Fibroblast of skin of right quadriceps (primary cell): ENCODE measurements around the gene SYF2.

Experiments
- DNase-seq: peaks from one replicate; pipeline ENCODE4 v3.0.0-alpha.2; 2013

SYF2 gene

GRCh38 chr1:25182629-25183028 is 49.7 kb downstream of the SYF2 start:
- DNase-seq = peak; percentile 93

- no peak for DNase-seq
These were observed 51.3 kb downstream of the SYF2 start for GRCh38 chr1:25180996-25181395.

- no peak for DNase-seq
These were observed 53.3 kb downstream of the SYF2 start for GRCh38 chr1:25178917-25179561.

GRCh38 chr1:25174730-25175612 is 57.3 kb downstream of the SYF2 start:
- DNase-seq = no peak

- no peak for DNase-seq
These were observed 58.0 kb downstream of the SYF2 start for GRCh38 chr1:25174363-25174729.

GRCh38 chr1:25173809-25174340 is 58.4 kb downstream of the SYF2 start:
- no peak for DNase-seq
